Activated CD4-positive, alpha-beta memory T cell treated with anti-CD3 and anti-CD28 coated beads, Interleukin-2, amount 10 ng/mL, durations not matched to agents 7 days and 5 days (primary cell): ENCODE data around the gene PLA2G12A. TPM values are rescaled to one million over a fixed set of nuclear protein-coding genes. Genes with fewer than 3 reads are reported as not detected.
"Not testable (repeated sequence)": the region's sequence is repeated elsewhere in the genome, so short reads cannot be mapped to it uniquely, and the experiment has no call there.

Source experiments
- CTCF ChIA-PET: fragments of 350-600 bp; sonication (Branson Sonifier 250); formaldehyde crosslinking; loops from one replicate; lab custom pipeline; 2021; ENCODE audit warnings: antibody characterized with exemption, inconsistent platforms; lab: Charles Lee
- POLR2A ChIA-PET: fragments of 350-600 bp; sonication (Branson Sonifier 250); formaldehyde crosslinking; loops from one replicate; lab custom pipeline; 2021; ENCODE audit warnings: antibody characterized with exemption; lab: Charles Lee
- DNase-seq: peaks from one replicate; pipeline ENCODE4 v3.0.0-alpha.2; 2020
- H3K27ac Mint-ChIP-seq: one replicate; pipeline ENCODE4 v1.8.0; 2021; ENCODE audit warnings: mild to moderate bottlenecking, mixed read lengths
- H3K27me3 Mint-ChIP-seq: one replicate; pipeline ENCODE4 v1.8.0; 2021; ENCODE audit warnings: mixed read lengths
- H3K36me3 Mint-ChIP-seq: one replicate; pipeline ENCODE4 v1.8.0; 2021; ENCODE audit warnings: low read depth, mixed read lengths
- H3K4me1 Mint-ChIP-seq: one replicate; pipeline ENCODE4 v1.8.0; 2021; ENCODE audit warnings: mixed read lengths
- H3K4me3 Mint-ChIP-seq: one replicate; pipeline ENCODE4 v1.8.0; 2021; ENCODE audit warnings: mild to moderate bottlenecking, mixed read lengths
- H3K9me3 Mint-ChIP-seq: one replicate; pipeline ENCODE4 v1.8.0; 2021; ENCODE audit warnings: mixed read lengths
- total RNA-seq, 2 experiments: library from RNA; stranded (reverse); gene quantifications; one replicate each; pipeline ENCODE4 v1.2.3, GENCODE V29; 2021

PLA2G12A gene
- total RNA-seq, 2 experiments from 2014 or later: 13.2 to 15.3 TPM

DNA sequence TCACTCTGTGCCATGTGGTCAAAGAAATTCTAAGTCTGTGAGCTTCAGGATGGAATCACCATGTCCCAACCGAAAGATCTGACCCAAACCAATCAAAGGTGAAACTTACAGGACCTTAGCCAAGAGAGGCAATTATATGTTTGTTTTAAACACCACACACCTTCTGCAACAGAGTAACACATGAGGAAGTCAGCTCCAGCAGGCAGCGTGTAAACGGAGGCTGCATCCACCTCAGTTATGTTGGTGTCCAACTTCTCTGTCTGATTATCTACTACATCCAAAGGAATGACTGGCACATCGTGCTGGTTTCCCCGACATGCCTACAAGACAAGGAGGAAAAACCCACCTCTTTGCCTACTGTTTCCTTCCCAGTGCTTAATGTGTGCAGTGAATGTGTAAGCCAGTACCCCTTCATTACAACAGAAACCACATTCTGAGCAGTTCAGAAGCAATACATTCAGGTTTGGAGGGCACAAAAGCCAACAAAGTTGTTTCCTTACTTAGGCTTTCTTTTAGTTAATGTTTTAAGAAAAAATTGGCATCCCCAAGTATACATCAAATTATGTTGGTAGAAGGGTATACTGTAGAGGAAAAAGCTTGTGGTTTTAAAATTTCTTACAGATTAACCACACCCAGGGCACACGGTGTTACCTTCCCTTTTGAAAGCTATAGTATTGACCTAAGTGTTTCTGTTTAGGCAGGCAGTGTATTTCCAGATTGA, 39.0 kb downstream of the PLA2G12A start:
- Mint-ChIP-seq H3K4me3 (no peak overlapping the region), H3K9me3 (no peaks in the 10 kb centered on the region), H3K4me1 (peaks cover 35% of the 10 kb centered on the region), H3K36me3 (peaks cover 68% of the 10 kb centered on the region), H3K27me3 (no peaks in the 10 kb centered on the region), H3K27ac (peak overlapping the region; percentile 64)
- ChIA-PET POLR2A (interaction anchor here (0.8 to 2.9 kb wide), 7 partner anchors 8 to 131 kb away, joined by 3 to 33 read pairs (median 5); partner anchors contain the start of genes CASP6 and MCUB), CTCF (interaction anchor here (0.7 to 2.1 kb wide), 5 partner anchors 9 to 258 kb away, joined by 3 to 12 read pairs (median 3); partner anchors contain the start of genes CASP6 and SEC24B)
- no peak for DNase-seq

GRCh38 chr4:109684727-109685126, 45.1 kb downstream of the PLA2G12A start:
- ChIA-PET CTCF (interaction anchor here (1.2 kb wide), 1 partner anchor 251 kb away, joined by 7 read pairs; the partner anchor contains the start of gene SEC24B), POLR2A (interaction anchor here (4.0 kb wide), 1 partner anchor 124 kb away, joined by 14 read pairs; the partner anchor contains the start of gene MCUB)
- peaks cover 37% of the 10 kb centered on the region for H3K4me1 Mint-ChIP-seq
- H3K27me3 Mint-ChIP-seq: no peaks in the 10 kb centered on the region
- H3K9me3 Mint-ChIP-seq: no peaks in the 10 kb centered on the region
- H3K36me3 Mint-ChIP-seq: peaks cover 72% of the 10 kb centered on the region
- no peak overlapping the region for H3K4me3 Mint-ChIP-seq
- H3K27ac Mint-ChIP-seq: peak overlapping the region; percentile 27
- DNase-seq: no peak

- H3K27me3 Mint-ChIP-seq: no peaks in the 10 kb centered on the region
- ChIA-PET POLR2A (interaction anchor here (4.0 kb wide), 1 partner anchor 123 kb away, joined by 14 read pairs; the partner anchor contains the start of gene MCUB), CTCF (interaction anchor here (1.2 kb wide), 1 partner anchor 250 kb away, joined by 7 read pairs; the partner anchor contains the start of gene SEC24B)
- H3K4me1 Mint-ChIP-seq: peaks cover 37% of the 10 kb centered on the region
- no peaks in the 10 kb centered on the region for H3K9me3 Mint-ChIP-seq
- H3K4me3 Mint-ChIP-seq: no peak overlapping the region
- H3K27ac Mint-ChIP-seq: no peak overlapping the region
- DNase-seq: no peak
- peaks cover 72% of the 10 kb centered on the region for H3K36me3 Mint-ChIP-seq
Observed at GRCh38 chr4:109683621-109684253, 46.1 kb downstream of the PLA2G12A start.

GRCh38 chr4:109682875-109683274, 47.0 kb downstream of the PLA2G12A start:
- Mint-ChIP-seq H3K27ac (peak overlapping the region; percentile 15), H3K4me1 (peaks cover 37% of the 10 kb centered on the region), H3K9me3 (no peaks in the 10 kb centered on the region), H3K36me3 (peaks cover 69% of the 10 kb centered on the region), H3K27me3 (no peaks in the 10 kb centered on the region), H3K4me3 (no peak overlapping the region)
- DNase-seq: no peak
- POLR2A ChIA-PET: interaction anchor here (1.3 to 4.0 kb wide), 2 partner anchors 34 to 122 kb away, joined by 4 to 14 read pairs; partner anchors contain the start of gene MCUB
- CTCF ChIA-PET: no interaction called here

- H3K4me3 Mint-ChIP-seq, H3K27ac Mint-ChIP-seq, DNase-seq, POLR2A ChIA-PET, CTCF ChIA-PET, H3K27me3 Mint-ChIP-seq, H3K9me3 Mint-ChIP-seq: not testable (repeated sequence)
- Mint-ChIP-seq H3K4me1 (peaks cover 27% of the 10 kb centered on the region), H3K36me3 (peaks cover 52% of the 10 kb centered on the region)
Observed at GRCh38 chr4:109678925-109679324, 50.9 kb downstream of the PLA2G12A start.

DNA sequence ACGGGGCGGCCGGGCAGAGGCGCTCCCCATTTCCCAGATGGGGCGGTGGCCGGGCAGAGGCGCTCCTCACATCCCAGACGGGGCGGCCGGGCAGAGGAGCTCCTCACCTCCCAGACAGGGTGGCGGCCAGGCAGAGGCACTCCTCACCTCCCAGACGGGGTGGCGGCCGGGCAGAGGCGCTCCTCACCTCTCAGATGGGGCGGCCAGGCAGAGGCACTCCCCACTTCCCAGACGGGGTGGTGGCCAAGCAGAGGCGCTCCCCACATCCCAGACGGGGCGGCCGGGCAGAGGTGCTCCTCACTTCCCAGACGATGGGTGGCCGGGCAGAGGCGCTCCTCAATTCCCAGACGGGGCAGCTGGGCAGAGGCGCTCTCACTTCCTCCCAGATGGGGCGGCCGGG, 51.4 kb downstream of the PLA2G12A start:
- DNase-seq, H3K27ac Mint-ChIP-seq, CTCF ChIA-PET, H3K27me3 Mint-ChIP-seq, H3K4me3 Mint-ChIP-seq, POLR2A ChIA-PET, H3K9me3 Mint-ChIP-seq: not testable (repeated sequence)
- Mint-ChIP-seq H3K36me3 (peaks cover 52% of the 10 kb centered on the region), H3K4me1 (peaks cover 22% of the 10 kb centered on the region)

GRCh38 chr4:109676886-109677285, 53.0 kb downstream of the PLA2G12A start:
- Mint-ChIP-seq H3K9me3 (peaks cover 2% of the 10 kb centered on the region), H3K36me3 (peaks cover 43% of the 10 kb centered on the region), H3K27me3 (no peaks in the 10 kb centered on the region), H3K27ac (no peak overlapping the region), H3K4me1 (peaks cover 6% of the 10 kb centered on the region), H3K4me3 (no peak overlapping the region)
- CTCF ChIA-PET: interaction anchor here (1.1 kb wide), 1 partner anchor 14 kb away, joined by 3 read pairs; no protein-coding TSS in a partner anchor
- POLR2A ChIA-PET: interaction anchor here (0.8 kb wide), 1 partner anchor 117 kb away, joined by 5 read pairs; the partner anchor contains the start of gene MCUB
- DNase-seq: no peak

GRCh38 chr4:109675843-109676242, 54.0 kb downstream of the PLA2G12A start:
- CTCF ChIA-PET: no interaction called here
- Mint-ChIP-seq H3K36me3 (peaks cover 44% of the 10 kb centered on the region), H3K27me3 (no peaks in the 10 kb centered on the region), H3K9me3 (peaks cover 8% of the 10 kb centered on the region), H3K4me1 (no peaks in the 10 kb centered on the region), H3K4me3 (no peak overlapping the region), H3K27ac (no peak overlapping the region)
- POLR2A ChIA-PET: no interaction called here
- DNase-seq: no peak

DNA sequence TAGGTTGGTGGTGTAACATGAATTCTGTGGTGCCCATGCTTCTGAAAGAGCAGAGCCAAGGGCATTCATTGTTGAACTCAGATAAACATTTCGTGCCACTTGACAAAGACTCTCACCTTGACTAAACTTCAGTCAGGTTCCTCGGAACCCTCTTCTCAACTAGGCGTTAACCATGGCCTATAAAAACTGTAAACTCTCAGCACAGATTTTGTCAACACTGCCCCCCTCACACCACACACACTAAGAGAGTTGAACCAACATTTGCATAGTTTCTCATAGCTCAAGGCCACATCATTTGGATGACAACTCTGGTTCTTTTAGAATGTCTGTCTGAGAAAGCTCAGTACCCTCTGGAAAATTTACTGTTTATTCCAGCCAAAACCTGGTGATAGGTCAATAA, 54.7 kb downstream of the PLA2G12A start:
- Mint-ChIP-seq H3K36me3 (peaks cover 42% of the 10 kb centered on the region), H3K27me3 (no peaks in the 10 kb centered on the region), H3K9me3 (peaks cover 8% of the 10 kb centered on the region), H3K27ac (no peak overlapping the region), H3K4me1 (no peaks in the 10 kb centered on the region), H3K4me3 (no peak overlapping the region)
- POLR2A ChIA-PET: no interaction called here
- DNase-seq: no peak
- CTCF ChIA-PET: no interaction called here

GRCh38 chr4:109673303-109673702, 56.6 kb downstream of the PLA2G12A start:
- H3K36me3 Mint-ChIP-seq: peaks cover 49% of the 10 kb centered on the region
- peaks cover 8% of the 10 kb centered on the region for H3K9me3 Mint-ChIP-seq
- CTCF ChIA-PET: interaction anchor here (1.4 kb wide), 1 partner anchor 240 kb away, joined by 3 read pairs; the partner anchor contains the start of gene SEC24B
- H3K27me3 Mint-ChIP-seq: no peaks in the 10 kb centered on the region
- no peak overlapping the region for H3K4me3 Mint-ChIP-seq
- POLR2A ChIA-PET: no interaction called here
- no peak overlapping the region for H3K27ac Mint-ChIP-seq
- DNase-seq: no peak
- H3K4me1 Mint-ChIP-seq: peaks cover 6% of the 10 kb centered on the region

DNA sequence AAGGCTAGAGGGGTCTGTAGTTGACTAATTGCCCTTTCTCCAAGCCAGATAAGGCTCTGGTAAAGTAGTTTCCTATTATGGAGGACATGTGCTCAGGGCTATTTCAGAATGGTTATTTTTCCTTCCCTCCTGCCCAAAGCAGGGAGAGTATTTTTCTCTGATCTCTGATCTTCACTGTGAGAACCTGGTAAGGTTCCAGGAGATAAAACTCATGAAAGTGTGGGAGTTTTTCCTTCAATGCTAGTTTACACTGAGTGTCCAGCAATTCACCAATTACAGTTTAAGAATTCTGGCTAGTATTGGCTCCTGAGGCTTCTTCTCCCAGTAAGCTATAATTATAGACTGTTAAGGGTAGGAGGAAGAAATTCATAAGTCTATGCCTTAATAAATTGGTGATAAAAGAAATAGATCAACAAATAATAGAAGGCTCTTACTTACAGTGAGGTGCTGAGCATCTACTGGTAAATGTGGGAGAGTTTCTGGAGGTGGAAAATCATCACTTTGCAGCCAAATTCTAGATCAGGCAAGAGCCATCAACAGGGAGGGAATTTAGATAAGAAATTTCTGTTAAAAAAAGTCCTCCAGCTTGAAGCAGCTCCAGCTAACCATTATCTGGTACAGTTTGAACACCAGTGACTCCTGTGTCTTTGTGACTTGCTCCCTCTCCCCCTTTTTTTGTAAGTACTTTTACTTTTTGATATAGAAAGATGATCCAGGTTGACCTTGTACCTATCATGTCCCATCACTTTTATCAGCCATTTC, 57.5 kb downstream of the PLA2G12A start:
- no peaks in the 10 kb centered on the region for H3K27me3 Mint-ChIP-seq
- peaks cover 8% of the 10 kb centered on the region for H3K9me3 Mint-ChIP-seq
- H3K36me3 Mint-ChIP-seq: peaks cover 49% of the 10 kb centered on the region
- peaks cover 6% of the 10 kb centered on the region for H3K4me1 Mint-ChIP-seq
- no peak for DNase-seq
- CTCF ChIA-PET: no interaction called here
- POLR2A ChIA-PET: no interaction called here
- no peak overlapping the region for H3K27ac Mint-ChIP-seq
- no peak overlapping the region for H3K4me3 Mint-ChIP-seq

DNA sequence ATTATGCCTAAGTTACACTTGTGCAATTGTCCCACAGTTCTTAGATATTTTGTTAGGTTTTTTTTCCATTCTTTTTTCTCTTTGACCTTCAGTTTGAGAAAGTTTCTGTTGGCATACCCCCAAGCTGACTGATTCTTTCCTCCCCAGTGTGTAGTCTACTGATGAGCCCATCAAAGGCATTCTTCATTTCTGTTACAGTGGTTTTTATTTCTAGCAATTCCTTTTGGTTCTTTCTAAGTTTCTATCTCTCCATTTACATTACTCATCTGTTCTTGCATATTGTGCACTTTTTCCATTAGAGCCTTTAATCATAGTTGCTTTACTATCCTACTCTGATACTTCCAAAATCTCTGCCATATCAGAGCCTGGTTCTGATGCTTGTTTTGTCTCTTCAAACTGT, 58.5 kb downstream of the PLA2G12A start:
- no peak overlapping the region for H3K27ac Mint-ChIP-seq
- CTCF ChIA-PET: no interaction called here
- peaks cover 8% of the 10 kb centered on the region for H3K9me3 Mint-ChIP-seq
- no peaks in the 10 kb centered on the region for H3K27me3 Mint-ChIP-seq
- POLR2A ChIA-PET: no interaction called here
- H3K4me1 Mint-ChIP-seq: peaks cover 6% of the 10 kb centered on the region
- DNase-seq: no peak
- H3K36me3 Mint-ChIP-seq: peaks cover 47% of the 10 kb centered on the region
- H3K4me3 Mint-ChIP-seq: no peak overlapping the region
